Measurements from ENCODE around the gene FLRT2.

Gene FLRT2

GRCh38 chr14:85564841-85565527 is 35.0 kb downstream of the FLRT2 start:
- DNase-seq (ENCODE audit: low spot score): no peak

DNA sequence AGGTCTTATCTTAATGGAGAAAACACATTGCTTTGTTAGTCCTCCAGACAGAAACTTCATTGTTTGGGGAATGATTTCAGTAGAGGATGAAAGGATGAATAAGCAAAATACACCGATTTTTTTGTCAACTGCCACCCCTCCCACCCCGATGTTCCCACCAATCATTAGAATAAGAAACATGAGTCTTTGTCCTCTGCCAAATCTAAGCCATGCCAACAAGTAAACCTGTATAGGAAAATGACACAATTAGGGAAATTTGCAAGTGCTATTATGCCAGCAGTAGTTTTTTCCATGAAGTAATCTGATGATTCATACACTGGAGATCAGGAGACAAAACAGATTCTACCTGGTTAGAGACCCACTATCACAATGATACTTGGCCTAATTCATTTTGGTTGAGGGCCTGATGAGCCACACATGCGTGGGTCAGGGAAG is 35.9 kb downstream of the FLRT2 start:
- no peak for DNase-seq (ENCODE audit: low spot score)

- no peak for DNase-seq (ENCODE audit: low spot score)
Observed at GRCh38 chr14:85566603-85567002, 36.7 kb downstream of the FLRT2 start.

- DNase-seq (ENCODE audit: low spot score): no peak
Observed at GRCh38 chr14:85572011-85572410, 42.1 kb downstream of the FLRT2 start.

DNA sequence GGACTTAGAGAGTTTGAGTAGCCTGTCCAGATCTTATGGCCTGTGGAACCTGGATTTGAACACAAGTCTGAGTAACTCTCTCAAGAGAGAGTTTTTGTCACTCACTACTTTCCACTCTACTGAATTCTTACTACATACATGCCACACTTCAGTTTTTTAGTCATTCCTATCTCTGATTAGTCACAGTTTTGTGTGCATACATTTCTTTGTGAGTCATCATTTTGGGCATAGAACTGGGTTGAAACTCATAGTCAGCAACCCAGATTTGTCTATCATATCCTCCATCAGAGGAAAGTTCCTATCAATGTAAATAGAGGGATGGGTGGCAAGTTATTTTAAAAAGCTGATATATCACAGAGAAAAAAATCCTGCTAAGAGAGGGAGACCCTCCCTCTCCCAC is 42.9 kb downstream of the FLRT2 start:
- DNase-seq (ENCODE audit: low spot score): no peak

DNA sequence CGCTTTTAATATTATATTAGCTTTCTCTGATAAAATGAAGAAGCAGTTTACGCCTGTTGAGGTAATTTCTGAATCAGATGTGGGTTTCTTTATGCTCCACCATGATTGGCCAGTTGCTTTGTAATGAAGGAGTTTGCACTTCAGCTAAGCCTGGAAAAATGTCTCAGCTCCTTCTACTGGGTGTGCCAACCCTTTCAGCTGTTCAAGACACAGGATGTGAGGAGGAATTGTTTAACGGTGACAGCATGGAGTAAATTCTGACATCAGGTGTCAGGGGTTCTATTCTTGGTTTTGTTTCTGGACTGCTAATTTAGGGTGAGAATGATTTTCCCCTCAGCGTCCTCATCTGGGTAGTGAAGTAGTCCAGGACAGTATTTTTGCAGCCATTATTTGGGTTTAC is 43.5 kb downstream of the FLRT2 start:
- no peak for DNase-seq (ENCODE audit: low spot score)

DNA sequence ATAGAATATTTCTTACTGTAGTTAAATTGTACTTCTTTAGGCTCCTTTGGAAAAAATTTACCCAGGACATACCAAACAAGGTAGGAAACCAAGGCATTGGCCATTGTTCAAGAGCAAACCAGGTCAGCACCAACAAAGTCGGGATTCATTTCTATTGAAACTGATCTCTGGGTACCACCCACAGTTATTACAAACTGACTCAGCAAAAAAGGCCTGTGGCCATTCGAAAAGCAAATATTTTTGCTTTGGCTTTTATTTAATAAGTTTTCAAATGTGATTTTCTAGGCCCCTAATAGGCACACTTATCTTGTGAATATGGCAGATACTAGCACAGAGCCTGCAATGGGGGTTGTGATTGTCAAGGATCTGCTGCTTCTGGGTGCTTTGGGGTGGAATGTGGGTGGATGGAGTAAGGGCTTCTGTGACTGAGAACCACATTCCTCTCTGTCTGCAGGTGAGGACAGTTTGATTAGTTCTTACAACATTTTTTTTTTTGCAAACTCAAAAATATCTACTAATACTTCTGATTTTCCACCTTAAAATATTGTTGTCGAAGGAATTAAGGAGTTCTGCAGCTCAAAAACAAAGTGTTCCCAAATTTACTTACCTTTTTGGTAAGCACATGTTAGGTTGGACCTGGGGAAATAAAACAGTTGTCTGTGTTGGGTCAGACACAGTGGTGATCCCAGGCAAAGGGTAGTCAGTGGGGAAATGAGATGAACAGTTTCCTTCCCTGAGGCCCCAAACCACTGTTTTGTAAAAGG is 45.1 kb downstream of the FLRT2 start:
- DNase-seq (ENCODE audit: low spot score): no peak

- no peak for DNase-seq (ENCODE audit: low spot score)
Observed at GRCh38 chr14:85575617-85575898, 45.6 kb downstream of the FLRT2 start.

DNA sequence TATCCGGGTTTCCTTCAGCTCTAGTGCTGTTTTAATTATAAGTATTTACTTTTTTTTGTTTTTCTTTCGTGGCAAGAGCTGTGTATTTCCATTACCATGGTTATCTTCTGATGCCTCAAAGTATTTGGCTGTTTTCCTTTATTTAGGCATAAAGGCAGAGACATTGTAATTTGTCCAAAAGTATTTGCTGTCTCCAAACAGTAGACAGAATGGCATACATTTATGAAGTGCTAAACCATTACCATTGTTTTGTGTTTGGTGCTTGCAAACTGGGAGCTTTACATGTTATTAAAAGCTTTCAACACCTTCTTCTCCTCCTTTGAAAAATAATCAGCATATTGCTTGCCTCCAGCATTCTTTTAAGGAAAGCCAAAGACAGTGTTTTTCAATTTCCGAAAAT is 46.3 kb downstream of the FLRT2 start:
- no peak for DNase-seq (ENCODE audit: low spot score)

DNA sequence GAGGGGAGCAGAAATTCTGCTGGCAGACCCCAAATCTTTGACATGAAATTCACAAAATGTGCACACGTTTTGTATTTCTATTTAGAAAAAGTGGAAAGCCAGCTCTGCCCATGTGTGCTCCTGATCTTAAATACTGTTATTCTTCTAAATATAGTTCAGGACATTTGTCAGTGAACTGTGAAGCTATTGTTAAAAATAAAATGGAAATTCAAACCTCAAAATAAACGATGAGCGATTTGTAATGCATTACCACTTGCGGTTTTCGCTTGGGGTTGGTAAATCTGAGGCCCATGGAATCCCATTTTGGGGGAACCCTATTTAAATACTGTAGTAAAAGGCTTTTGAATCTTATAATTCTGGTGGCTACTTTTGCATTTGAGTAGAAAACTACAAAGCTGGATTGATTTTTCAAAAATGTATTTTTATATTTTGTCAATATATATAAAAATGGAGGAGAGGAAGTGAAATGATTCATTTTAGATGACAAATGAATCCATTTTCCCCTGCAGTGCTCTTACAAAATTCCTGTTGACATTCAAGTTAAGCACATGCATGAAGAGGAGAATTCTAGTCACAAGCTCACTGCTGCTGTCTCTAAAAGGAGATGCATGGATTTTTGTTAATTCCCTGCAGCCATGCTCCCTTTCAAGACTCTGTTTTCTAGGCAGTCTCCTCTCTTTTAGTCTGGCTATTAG is 47.1 kb downstream of the FLRT2 start:
- DNase-seq (ENCODE audit: low spot score): no peak

DNA sequence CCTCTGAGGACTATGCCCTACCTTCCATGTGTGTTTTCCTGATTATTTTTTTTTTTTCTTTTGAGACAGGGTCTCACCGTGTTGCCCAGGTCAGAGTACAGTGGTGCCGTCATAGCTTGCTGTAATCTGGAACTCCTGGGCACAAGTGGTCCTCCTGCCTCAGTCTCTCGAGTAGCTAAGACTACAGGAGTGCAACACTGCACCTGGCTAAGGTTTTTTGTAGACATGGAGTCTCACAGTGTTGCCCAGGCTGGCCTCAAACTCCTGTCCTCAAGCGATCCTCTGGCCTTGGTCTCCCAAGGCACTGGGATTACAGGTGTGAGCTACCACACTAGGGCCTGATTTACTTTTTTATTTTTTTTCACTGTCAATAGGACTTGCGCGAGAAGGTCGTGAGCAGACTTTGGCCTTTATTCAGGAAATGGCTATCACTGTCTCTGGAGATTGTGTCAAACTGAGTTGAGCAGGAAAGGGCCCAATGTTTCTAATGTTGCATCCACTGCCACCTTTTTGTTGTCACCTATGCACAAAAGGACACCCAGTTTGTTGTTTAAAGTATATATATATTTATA is 47.7 kb downstream of the FLRT2 start:
- DNase-seq (ENCODE audit: low spot score): no peak

- DNase-seq (ENCODE audit: low spot score): no peak
Observed at GRCh38 chr14:85578357-85578756, 48.4 kb downstream of the FLRT2 start.

DNA sequence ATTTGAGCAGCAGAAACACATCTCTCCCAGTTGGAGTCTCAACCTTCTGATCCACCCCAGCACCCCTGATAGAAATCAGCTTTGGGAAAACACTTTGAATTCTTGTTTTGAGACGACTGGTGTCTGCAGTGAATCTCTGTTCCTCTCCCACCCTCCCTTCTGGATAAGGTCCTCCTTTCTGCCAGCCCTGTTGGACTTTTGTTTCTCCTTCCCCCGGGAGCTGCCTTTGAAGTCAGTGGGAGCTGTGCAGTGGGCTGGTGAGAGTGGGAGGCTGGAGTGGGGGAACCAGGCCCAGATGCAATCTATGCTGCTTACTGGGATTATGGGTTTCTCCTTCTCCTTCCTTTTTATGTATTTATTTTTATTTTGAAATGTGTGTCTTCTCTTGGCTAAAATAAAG is 49.0 kb downstream of the FLRT2 start:
- no peak for DNase-seq (ENCODE audit: low spot score)

GRCh38 chr14:85579942-85580341 is 50.0 kb downstream of the FLRT2 start:
- DNase-seq (ENCODE audit: low spot score): no peak

DNA sequence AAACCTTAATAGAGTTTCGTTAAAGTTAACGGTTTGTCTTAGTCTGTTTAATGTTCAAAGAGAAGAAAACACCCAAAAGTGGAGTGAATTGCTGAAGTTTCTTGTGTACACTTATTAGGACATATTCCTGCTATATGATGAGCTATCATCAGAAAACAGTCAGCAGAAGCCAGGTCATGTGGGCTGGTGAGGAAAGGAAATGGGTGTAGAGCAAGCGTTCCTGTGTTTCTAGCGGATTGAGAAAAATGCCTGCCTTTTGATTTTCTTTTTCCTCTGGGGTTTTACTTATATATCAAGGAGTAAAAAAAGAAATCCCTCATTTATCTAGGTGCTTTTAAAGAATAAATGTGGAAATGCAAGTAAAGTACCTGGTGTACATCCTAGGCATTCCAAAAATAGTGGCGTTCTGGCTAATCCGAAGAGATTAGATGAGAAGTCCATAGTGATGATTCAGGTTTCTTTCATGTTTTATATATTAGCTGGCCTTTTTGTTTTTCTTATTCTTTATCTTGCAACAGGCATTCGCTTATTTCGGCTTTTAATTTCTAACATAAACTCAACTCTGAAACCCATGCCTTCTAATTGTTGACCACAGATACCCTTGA is 50.7 kb downstream of the FLRT2 start:
- no peak for DNase-seq (ENCODE audit: low spot score)

- DNase-seq (ENCODE audit: low spot score): no peak
Observed at GRCh38 chr14:85581691-85582090, 51.7 kb downstream of the FLRT2 start.

GRCh38 chr14:85583380-85583779 is 53.4 kb downstream of the FLRT2 start:
- no peak for DNase-seq (ENCODE audit: low spot score)

DNA sequence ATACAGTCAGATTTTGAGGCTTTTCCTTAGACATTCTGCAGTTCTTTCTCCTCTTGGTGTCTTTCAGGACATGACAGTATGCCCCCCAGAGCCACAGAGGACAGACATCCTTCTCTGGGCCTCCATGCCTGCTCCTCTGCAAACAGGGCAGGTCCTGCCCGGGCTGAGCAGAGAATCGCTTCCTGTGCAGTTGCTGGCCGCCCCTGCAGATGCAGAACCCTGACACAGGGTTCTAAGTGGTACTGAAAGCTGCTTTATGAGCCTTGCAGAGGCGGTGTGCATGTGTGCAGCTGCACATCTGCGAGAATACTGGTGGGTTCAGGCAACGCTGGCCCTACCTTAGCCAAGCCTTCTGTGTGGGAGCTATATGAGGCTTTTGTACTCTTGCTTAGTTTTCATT is 54.5 kb downstream of the FLRT2 start:
- no peak for DNase-seq (ENCODE audit: low spot score)

- DNase-seq (ENCODE audit: low spot score): no peak
Observed at GRCh38 chr14:85587151-85587711, 57.3 kb downstream of the FLRT2 start.

DNA sequence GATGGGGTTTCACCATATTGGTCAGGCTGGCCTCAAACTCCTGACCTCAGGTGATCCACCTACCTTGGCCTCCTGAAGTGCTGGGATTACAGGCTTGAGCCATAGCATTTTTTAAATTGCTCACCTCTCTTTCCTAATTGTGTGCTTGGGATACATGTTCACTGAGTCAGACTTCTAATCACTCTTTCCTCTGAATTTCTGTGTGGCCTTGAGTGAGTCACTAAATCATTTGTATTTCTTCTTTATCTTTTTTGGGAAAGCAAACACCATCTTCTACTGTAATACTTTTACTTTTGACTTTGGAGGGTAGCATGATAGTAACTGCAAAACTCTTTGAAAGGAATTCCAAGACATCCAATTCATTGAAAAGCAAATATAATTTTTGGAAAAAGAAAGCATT is 60.8 kb downstream of the FLRT2 start:
- DNase-seq (ENCODE audit: low spot score): no peak

DNA sequence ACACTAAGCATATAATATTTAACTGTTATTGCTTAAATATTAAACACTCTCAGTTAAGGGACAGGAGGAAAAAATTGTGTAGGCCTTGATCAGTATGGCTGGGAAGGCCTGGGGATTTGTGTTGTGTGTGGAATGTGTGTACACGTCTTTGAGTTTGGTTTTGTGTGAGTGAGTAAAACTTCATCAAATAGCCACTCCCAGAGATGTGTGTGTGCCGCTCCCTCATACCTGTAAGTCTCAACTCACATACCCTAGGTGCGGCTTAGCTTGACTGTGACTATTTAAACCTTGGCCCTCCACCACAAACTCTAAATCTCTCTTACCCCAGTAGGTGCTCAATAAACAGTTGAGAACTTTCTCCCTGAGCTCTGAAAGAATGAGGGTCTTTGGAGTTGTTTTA is 64.3 kb downstream of the FLRT2 start:
- DNase-seq (ENCODE audit: low spot score): no peak

- no peak for DNase-seq (ENCODE audit: low spot score)
Observed at GRCh38 chr14:85595981-85596380, 66.0 kb downstream of the FLRT2 start.

Measured in D341Med (cell line).